Ishikawa (cell line): Measurements from ENCODE around the gene DUSP16.

ENCODE experiments used
- CEBPB ChIP-seq: IDR thresholded peaks from 2 replicates; pipeline ENCODE4 v1.6.1; 2012
- CREB1 ChIP-seq: IDR thresholded peaks from 2 replicates; pipeline ENCODE4 v1.6.1; 2012; ENCODE audit warnings: low read depth
- EGR1 ChIP-seq: IDR thresholded peaks from 2 replicates; pipeline ENCODE4 v1.6.1; 2012
- EP300 ChIP-seq: IDR thresholded peaks from 2 replicates; pipeline ENCODE4 v1.6.1; 2012; ENCODE audit warnings: borderline replicate concordance
- FOXM1 ChIP-seq: IDR thresholded peaks from 2 replicates; pipeline ENCODE4 v1.6.1; 2012; ENCODE audit warnings: low read depth, borderline replicate concordance
- NFIC ChIP-seq: IDR thresholded peaks from 2 replicates; pipeline ENCODE4 v1.6.1; 2012
- RAD21 ChIP-seq: IDR thresholded peaks from 2 replicates; pipeline ENCODE4 v1.6.1; 2012; ENCODE audit warnings: low read depth
- TAF1 ChIP-seq: IDR thresholded peaks from 2 replicates; pipeline ENCODE4 v1.6.1; 2012; ENCODE audit warnings: low read depth, mild to moderate bottlenecking
- TCF12 ChIP-seq: IDR thresholded peaks from 2 replicates; pipeline ENCODE4 v1.6.1; 2012; ENCODE audit warnings: low read depth
- TEAD4 ChIP-seq: IDR thresholded peaks from 2 replicates; pipeline ENCODE4 v1.6.1; 2012
- YY1 ChIP-seq: IDR thresholded peaks from 2 replicates; pipeline ENCODE4 v1.6.1; 2012; ENCODE audit warnings: low read depth
- ZBTB7A ChIP-seq: IDR thresholded peaks from 2 replicates; pipeline ENCODE4 v1.6.1; 2012; ENCODE audit warnings: low read depth
- TF ChIP-seq, protein P1 (sequence below): IDR thresholded peaks from 2 replicates; pipeline ENCODE4 v1.6.1; 2012
- TF ChIP-seq, protein P2 (sequence below): IDR thresholded peaks from 2 replicates; pipeline ENCODE4 v1.6.1; 2012; ENCODE audit warnings: low read depth, mild to moderate bottlenecking
- TF ChIP-seq, protein P3 (sequence below): IDR thresholded peaks from 2 replicates; pipeline ENCODE4 v1.6.1; 2012

Gene DUSP16

DNA sequence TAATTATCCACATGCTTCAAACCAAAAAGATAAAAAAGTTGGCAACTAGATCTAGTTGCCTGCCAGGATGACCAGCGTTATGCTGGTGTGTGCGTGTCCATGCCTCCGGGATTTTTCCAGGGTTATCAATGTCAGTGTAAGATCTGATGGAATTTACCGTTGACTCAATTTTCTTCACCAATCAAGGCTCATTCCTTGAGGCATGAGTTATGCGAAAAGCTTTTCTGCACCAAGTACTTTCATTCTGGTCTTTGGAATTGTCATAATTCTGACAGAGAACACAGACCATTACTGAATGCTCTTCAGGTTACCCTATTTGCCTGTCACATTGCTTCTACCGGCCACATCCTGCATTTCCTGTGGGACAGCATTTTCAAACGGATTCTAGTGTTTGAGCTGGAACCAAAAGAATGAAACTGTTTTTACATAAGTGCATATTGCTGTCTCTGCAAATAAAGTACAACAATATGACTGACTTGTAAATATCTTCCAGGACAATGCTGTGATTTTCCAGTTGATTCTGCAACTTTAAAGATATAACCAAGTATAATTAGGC, 91.8 kb downstream of the DUSP16 start:
- TF ChIP-seq, protein P1, sequence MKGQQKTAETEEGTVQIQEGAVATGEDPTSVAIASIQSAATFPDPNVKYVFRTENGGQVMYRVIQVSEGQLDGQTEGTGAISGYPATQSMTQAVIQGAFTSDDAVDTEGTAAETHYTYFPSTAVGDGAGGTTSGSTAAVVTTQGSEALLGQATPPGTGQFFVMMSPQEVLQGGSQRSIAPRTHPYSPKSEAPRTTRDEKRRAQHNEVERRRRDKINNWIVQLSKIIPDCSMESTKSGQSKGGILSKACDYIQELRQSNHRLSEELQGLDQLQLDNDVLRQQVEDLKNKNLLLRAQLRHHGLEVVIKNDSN, result no peak
- TF ChIP-seq ZBTB7A (no peak), TAF1 (no peak), TEAD4 (no peak), RAD21 (no peak), NFIC (no peak), TCF12 (no peak), YY1 (no peak), EGR1 (no peak), CEBPB (no peak), FOXM1 (no peak), CREB1 (no peak), EP300 (no peak)
- TF ChIP-seq, protein P2, sequence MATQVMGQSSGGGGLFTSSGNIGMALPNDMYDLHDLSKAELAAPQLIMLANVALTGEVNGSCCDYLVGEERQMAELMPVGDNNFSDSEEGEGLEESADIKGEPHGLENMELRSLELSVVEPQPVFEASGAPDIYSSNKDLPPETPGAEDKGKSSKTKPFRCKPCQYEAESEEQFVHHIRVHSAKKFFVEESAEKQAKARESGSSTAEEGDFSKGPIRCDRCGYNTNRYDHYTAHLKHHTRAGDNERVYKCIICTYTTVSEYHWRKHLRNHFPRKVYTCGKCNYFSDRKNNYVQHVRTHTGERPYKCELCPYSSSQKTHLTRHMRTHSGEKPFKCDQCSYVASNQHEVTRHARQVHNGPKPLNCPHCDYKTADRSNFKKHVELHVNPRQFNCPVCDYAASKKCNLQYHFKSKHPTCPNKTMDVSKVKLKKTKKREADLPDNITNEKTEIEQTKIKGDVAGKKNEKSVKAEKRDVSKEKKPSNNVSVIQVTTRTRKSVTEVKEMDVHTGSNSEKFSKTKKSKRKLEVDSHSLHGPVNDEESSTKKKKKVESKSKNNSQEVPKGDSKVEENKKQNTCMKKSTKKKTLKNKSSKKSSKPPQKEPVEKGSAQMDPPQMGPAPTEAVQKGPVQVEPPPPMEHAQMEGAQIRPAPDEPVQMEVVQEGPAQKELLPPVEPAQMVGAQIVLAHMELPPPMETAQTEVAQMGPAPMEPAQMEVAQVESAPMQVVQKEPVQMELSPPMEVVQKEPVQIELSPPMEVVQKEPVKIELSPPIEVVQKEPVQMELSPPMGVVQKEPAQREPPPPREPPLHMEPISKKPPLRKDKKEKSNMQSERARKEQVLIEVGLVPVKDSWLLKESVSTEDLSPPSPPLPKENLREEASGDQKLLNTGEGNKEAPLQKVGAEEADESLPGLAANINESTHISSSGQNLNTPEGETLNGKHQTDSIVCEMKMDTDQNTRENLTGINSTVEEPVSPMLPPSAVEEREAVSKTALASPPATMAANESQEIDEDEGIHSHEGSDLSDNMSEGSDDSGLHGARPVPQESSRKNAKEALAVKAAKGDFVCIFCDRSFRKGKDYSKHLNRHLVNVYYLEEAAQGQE, result no peak
- TF ChIP-seq, protein P3, sequence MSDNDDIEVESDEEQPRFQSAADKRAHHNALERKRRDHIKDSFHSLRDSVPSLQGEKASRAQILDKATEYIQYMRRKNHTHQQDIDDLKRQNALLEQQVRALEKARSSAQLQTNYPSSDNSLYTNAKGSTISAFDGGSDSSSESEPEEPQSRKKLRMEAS, result no peak

DNA sequence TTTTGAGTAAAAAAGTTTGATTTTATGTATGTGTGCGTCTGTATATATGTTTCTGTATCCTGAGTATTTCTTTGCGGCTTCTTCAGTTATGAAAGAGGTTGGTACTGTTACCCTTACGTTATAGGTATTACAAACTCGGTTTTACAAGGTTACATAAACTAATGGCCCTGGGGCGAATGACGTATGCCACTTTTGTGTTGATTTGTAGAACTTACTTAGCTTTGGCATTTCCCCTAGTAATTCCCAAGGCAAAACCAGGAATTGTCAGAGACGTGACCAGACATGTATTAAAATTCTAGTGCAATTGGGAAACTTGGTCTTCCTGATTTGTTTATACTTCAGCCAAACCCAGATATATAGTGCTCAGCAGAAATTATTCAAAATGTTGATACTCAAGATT, 93.3 kb downstream of the DUSP16 start:
- TF ChIP-seq TCF12, result no peak
- no peak for TF ChIP-seq EGR1
- TF ChIP-seq NFIC, result no peak
- TF ChIP-seq CEBPB, result no peak
- TF ChIP-seq, protein P2, result no peak
- no peak for TF ChIP-seq RAD21
- TF ChIP-seq YY1, result no peak
- TF ChIP-seq, protein P3, result no peak
- TF ChIP-seq ZBTB7A, result no peak

DNA sequence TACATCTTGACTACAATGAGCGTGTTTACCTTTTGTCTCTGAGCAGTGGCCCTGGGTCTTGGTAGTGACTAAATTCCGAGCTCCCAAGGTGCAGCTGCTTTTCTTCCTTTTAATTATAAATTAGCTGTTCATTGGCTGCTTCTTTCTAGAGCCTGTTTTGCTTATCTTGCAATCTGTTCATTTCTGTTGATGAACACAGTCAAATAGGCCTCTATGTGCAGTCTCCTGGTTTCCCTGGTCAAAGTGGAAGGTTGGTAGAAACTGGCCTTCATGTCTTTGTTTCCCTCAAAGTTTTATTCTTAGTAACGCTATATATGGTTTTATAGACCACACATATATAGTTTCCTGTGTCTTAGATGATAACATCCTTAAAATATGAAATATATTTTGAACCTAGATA, 94.1 kb downstream of the DUSP16 start:
- TF ChIP-seq CEBPB (no peak), TEAD4 (no peak), CREB1 (no peak), RAD21 (no peak), TCF12 (no peak), TAF1 (no peak), EP300 (no peak), NFIC (no peak), FOXM1 (no peak), EGR1 (no peak), ZBTB7A (no peak), YY1 (no peak)
- TF ChIP-seq, protein P1, result no peak
- TF ChIP-seq, protein P3, result no peak
- TF ChIP-seq, protein P2, result no peak

DNA sequence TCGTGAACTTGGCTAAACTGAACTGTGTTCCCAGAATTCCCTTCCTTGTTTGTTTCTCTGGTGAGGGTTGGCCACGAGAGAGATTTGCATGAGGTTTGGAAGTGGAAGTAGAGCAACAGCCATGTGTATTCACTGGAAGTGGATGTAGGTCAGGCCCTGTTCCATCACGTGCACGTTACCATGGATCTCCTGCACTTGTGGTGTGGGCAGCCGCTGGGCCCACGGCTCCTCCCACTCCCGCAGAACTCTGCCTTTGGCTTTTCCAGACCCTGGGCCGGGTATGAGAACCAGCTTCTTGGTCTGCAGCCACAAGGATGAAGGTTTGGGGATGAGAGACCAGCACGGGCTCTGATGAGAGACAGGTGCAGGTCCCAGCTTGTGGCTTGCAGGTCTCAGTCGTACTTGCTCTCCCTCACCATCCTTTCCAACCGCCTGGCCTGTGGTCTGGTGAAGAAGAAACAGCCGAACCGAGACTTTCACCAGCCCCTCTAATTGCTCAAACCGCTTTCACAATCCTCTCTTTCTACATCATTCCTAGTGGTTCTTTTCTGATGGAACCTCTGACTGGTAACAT, 94.9 kb downstream of the DUSP16 start:
- TF ChIP-seq, protein P2, result no peak
- no peak for TF ChIP-seq EP300
- no peak for TF ChIP-seq NFIC
- no peak for TF ChIP-seq EGR1
- TF ChIP-seq, protein P3, result no peak
- TF ChIP-seq TEAD4, result no peak
- TF ChIP-seq, protein P1, result no peak
- TF ChIP-seq FOXM1, result no peak
- TF ChIP-seq CEBPB, result no peak
- no peak for TF ChIP-seq RAD21
- no peak for TF ChIP-seq ZBTB7A
- TF ChIP-seq TCF12, result no peak
- TF ChIP-seq YY1, result no peak
- no peak for TF ChIP-seq TAF1
- TF ChIP-seq CREB1, result no peak
